ENCODE results near the gene DYNLRB1.

The DYNLRB1 gene

DNA sequence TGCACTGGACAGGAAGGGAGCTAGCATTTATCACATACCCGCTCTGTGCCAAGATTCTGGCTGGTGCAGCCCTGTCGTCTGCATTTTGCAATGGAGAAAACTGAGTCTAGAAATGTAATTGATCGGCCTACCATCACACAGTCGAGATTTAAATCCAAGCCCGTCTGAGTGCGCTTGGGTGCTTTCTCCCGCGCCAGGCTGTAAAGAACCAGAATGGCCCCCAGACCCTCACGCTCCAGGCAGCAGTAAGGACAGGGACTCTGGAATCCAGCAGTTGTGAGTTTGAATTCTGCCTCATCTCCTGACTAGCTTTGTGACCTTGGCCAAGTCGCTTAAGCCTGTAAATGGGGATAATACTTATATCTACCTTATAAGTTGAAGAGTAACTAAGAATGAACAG, 10.8 kb downstream of the DYNLRB1 start:
- Histone ChIP-seq H3K9me3 (ENCODE audit: control insufficient read depth, low read length) (no peaks in the 10 kb centered on the region), H3K27me3 (ENCODE audit: control insufficient read depth, insufficient read depth, low read length) (no peaks in the 10 kb centered on the region), H3K36me3 (ENCODE audit: control insufficient read depth, insufficient read depth, low read length) (peaks cover 11% of the 10 kb centered on the region), H3K9ac (ENCODE audit: low read length) (no peak overlapping the region), H3K4me3 (ENCODE audit: low read length) (no peak overlapping the region), H3K4me1 (ENCODE audit: control insufficient read depth, insufficient read depth, low read length) (peaks cover 61% of the 10 kb centered on the region)

DNA sequence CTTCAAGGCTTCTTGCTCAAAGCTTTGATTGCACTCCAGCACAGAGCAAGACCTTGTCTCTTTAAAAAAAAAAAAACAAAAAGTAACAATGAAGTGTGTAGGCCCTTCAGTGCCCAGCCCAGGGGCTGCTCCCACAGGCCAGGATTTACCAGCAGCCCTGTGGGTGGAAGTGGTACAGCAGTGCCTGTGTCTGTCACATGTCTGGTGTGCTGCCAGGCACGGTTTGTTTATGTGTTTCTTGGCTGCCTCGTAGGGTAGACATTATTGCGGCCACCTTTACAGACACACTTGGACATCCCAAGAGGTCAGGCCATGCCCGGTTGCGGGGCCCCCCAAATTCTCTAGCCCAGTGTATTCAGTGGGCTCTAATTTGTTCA, 12.7 kb downstream of the DYNLRB1 start:
- Histone ChIP-seq H3K27me3 (ENCODE audit: control insufficient read depth, insufficient read depth, low read length) (no peaks in the 10 kb centered on the region), H3K9ac (ENCODE audit: low read length) (peak overlapping the region; percentile 19), H3K9me3 (ENCODE audit: control insufficient read depth, low read length) (no peaks in the 10 kb centered on the region), H3K36me3 (ENCODE audit: control insufficient read depth, insufficient read depth, low read length) (peaks cover 11% of the 10 kb centered on the region), H3K4me3 (ENCODE audit: low read length) (no peak overlapping the region), H3K4me1 (ENCODE audit: control insufficient read depth, insufficient read depth, low read length) (peaks cover 47% of the 10 kb centered on the region)

DNA sequence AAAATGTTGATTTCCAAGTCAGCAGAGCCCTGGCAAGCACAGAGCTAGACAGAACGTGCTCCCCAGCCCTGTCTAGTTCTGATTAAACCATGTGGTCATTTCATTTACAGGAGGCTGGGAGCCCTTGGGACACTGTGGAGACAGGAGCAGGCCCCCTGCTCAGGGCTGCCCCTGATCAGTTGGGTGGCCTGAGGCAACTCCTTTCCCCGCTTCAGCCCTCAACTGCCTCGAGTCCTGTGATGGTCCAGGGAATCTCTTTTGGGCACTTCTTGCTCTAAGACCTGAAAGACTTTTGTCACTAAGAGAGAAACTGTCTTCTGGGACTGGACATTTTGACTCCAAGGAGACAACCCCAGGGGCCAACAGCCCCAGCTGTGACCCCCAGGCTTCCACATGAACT, 13.5 kb downstream of the DYNLRB1 start:
- no peak overlapping the region for H3K4me3 ChIP-seq (ENCODE audit: low read length)
- H3K9ac ChIP-seq (ENCODE audit: low read length) = no peak overlapping the region
- H3K4me1 ChIP-seq (ENCODE audit: control insufficient read depth, insufficient read depth, low read length) = peaks cover 41% of the 10 kb centered on the region
- no peaks in the 10 kb centered on the region for H3K9me3 ChIP-seq (ENCODE audit: control insufficient read depth, low read length)
- H3K27me3 ChIP-seq (ENCODE audit: control insufficient read depth, insufficient read depth, low read length) = no peaks in the 10 kb centered on the region
- H3K36me3 ChIP-seq (ENCODE audit: control insufficient read depth, insufficient read depth, low read length) = peaks cover 14% of the 10 kb centered on the region

DNA sequence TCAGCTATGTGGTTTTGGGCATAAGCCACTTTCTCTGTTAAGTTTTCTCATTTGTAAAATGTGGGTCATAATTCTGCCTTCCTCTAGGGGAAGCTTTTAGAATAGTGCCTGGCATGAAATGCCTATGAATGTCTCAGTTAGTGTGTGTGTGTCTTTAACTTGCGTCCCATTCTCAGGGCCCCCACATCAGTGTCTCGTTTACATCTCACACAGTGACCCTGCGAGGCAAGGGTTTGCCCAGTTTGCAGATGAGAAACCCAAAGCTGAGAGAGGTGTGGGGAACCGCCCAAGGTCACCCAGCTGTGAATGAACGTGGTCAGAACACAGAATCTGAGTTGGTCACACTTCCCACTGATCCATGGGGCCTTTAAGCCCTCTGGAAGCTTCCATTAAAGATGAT, 14.1 kb downstream of the DYNLRB1 start:
- Histone ChIP-seq H3K36me3 (ENCODE audit: control insufficient read depth, insufficient read depth, low read length) (peaks cover 19% of the 10 kb centered on the region), H3K9ac (ENCODE audit: low read length) (no peak overlapping the region)

DNA sequence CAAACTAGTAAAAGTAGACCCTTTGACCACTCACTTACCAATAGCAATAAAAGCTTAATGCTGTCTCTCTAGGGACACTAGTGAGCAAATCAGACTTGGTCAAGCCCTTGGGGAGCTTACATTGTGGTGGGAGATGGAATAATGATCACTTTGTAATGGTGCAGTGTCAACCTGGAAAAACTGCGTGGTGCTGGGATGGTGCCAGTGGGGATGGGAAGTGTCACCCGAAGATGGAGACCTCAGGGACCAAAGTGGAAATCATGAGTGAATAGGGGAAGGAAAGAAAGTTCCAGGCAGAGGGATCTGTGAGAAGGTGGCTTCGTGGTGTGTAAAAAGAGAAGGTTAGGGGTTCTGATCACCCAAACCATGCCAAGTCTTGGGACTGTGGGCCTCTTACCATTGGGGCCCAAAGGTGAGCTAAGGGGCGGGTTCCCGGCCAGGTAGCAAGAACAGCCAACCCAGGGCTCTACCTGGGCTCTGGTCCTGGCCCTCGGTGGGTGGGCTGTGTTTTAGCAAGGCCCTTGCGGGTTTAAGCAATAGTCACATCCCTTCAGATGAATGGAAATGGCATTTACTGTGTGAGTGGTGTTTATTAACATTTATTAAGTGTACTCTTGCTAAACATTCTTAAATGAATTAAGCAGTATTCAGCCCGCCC, 15.5 kb downstream of the DYNLRB1 start:
- Histone ChIP-seq H3K9ac (ENCODE audit: low read length) (no peak overlapping the region), H3K4me3 (ENCODE audit: low read length) (no peak overlapping the region), H3K36me3 (ENCODE audit: control insufficient read depth, insufficient read depth, low read length) (peaks cover 27% of the 10 kb centered on the region), H3K27me3 (ENCODE audit: control insufficient read depth, insufficient read depth, low read length) (no peaks in the 10 kb centered on the region), H3K4me1 (ENCODE audit: control insufficient read depth, insufficient read depth, low read length) (peaks cover 22% of the 10 kb centered on the region), H3K9me3 (ENCODE audit: control insufficient read depth, low read length) (no peaks in the 10 kb centered on the region)

More for the DNA sequence above, 14.1 kb downstream of the DYNLRB1 start:
- H3K4me3 ChIP-seq (ENCODE audit: low read length) = no peak overlapping the region
- peaks cover 35% of the 10 kb centered on the region for H3K4me1 ChIP-seq (ENCODE audit: control insufficient read depth, insufficient read depth, low read length)
- no peaks in the 10 kb centered on the region for H3K9me3 ChIP-seq (ENCODE audit: control insufficient read depth, low read length)
- H3K27me3 ChIP-seq (ENCODE audit: control insufficient read depth, insufficient read depth, low read length) = no peaks in the 10 kb centered on the region

DNA sequence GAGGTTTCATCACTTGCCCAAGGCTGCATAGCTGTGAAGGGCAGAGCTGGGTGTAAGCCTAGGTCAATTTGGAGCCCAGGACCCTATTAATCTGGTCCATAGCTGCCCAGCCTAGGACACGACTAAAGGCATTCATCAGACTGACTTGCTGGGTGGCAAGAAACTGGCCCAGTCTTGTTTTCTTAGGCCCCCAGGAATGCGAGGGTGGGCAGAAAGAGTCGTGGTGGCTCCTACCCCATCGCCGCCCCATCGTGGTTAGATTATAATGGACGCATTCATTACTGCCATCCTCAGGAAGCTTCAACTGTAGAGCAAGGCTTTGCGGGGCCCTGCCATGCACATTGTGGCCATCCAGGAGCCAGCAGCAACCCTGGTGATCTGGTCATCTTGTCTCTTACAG, 16.1 kb downstream of the DYNLRB1 start:
- Histone ChIP-seq H3K27me3 (ENCODE audit: control insufficient read depth, insufficient read depth, low read length) (no peaks in the 10 kb centered on the region), H3K4me3 (ENCODE audit: low read length) (no peak overlapping the region), H3K9me3 (ENCODE audit: control insufficient read depth, low read length) (no peaks in the 10 kb centered on the region), H3K36me3 (ENCODE audit: control insufficient read depth, insufficient read depth, low read length) (peaks cover 21% of the 10 kb centered on the region), H3K4me1 (ENCODE audit: control insufficient read depth, insufficient read depth, low read length) (peaks cover 16% of the 10 kb centered on the region), H3K9ac (ENCODE audit: low read length) (no peak overlapping the region)

DNA sequence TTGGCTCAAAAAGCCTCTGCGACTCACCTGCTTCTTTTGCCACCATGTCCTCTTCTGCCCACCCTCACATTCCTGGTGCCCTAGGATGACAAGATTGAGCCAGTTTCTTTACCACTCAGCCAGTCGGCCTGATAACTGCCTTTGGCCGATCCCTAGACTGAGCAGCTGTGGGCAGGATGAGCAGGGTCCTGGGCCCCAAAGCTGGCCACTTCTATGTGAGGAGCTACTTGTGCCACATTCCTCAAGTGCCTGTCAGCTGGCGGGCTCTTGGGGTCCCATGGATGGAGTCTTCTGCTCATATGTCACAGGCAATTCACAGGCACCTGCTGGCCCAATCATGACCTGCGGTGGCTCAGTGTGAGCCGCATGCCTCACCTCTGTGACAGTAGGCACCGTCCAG, 16.5 kb downstream of the DYNLRB1 start:
- no peak overlapping the region for H3K4me3 ChIP-seq (ENCODE audit: low read length)
- H3K36me3 ChIP-seq (ENCODE audit: control insufficient read depth, insufficient read depth, low read length) = peaks cover 17% of the 10 kb centered on the region
- H3K9ac ChIP-seq (ENCODE audit: low read length) = no peak overlapping the region
- peaks cover 11% of the 10 kb centered on the region for H3K4me1 ChIP-seq (ENCODE audit: control insufficient read depth, insufficient read depth, low read length)
- no peaks in the 10 kb centered on the region for H3K27me3 ChIP-seq (ENCODE audit: control insufficient read depth, insufficient read depth, low read length)
- no peaks in the 10 kb centered on the region for H3K9me3 ChIP-seq (ENCODE audit: control insufficient read depth, low read length)

DNA sequence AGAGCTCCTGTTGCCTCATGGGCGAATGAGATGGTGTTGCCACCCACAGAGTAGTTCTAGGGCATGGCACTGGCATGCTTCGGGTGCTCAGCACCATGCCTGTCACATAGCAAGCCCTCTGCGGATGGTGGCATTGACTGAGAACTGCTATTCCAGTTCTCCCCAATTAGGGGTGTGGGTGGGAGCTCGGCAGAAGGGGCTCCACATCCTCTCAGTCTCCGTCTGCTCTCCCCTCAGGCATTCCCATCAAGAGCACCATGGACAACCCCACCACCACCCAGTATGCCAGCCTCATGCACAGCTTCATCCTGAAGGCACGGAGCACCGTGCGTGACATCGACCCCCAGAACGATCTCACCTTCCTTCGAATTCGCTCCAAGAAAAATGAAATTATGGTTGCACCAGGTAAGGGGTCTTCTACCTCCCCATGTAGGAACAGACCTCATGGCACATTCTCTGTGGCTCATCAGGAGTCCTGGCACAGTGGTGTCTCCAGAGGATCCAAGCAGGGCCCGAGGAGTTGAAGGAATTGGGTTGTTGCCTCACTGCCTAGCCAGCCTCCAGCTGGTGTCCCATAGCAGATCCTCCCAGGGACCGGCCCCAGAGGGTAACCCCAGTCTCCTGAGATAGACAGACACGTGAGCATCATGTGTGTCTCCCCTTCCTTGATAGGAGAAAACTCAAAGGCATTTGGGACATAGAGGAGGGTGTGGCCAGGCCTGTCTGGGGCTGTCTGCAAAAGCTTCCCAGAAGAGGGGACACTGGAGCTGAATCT, 18.4 kb downstream of the DYNLRB1 start:
- Histone ChIP-seq H3K9ac (ENCODE audit: low read length) (no peak overlapping the region), H3K4me1 (ENCODE audit: control insufficient read depth, insufficient read depth, low read length) (no peaks in the 10 kb centered on the region), H3K4me3 (ENCODE audit: low read length) (no peak overlapping the region), H3K27me3 (ENCODE audit: control insufficient read depth, insufficient read depth, low read length) (no peaks in the 10 kb centered on the region), H3K36me3 (ENCODE audit: control insufficient read depth, insufficient read depth, low read length) (peaks cover 17% of the 10 kb centered on the region), H3K9me3 (ENCODE audit: control insufficient read depth, low read length) (no peaks in the 10 kb centered on the region)

DNA sequence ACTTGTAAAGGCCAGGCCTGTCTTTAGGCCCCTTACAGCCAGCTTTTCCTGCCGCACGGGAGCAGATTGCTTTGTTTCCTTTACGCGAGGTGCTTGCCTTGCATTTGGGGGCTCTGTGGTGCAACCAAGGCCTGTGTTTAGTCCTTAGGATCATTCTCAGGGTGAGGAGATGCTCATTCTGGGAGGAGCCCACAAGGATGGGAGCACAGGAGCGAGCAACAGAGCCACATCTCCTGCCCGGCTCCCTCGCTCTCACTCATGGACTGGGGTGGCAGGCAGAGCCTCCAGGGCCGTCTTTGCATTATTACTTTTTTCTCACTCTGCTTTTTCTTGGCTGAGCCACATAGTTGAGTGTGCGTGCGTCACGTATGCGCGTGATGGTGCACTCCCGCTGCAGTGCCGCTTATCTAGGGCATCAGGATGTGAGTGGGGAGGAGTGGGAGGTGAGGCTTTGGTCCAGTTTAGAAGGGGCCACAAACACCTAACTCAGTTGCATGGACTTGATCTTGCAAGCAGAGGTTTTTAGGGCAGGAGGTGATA, 19.1 kb downstream of the DYNLRB1 start:
- Histone ChIP-seq H3K4me1 (ENCODE audit: control insufficient read depth, insufficient read depth, low read length) (no peaks in the 10 kb centered on the region), H3K9ac (ENCODE audit: low read length) (no peak overlapping the region), H3K27me3 (ENCODE audit: control insufficient read depth, insufficient read depth, low read length) (no peaks in the 10 kb centered on the region), H3K4me3 (ENCODE audit: low read length) (no peak overlapping the region), H3K36me3 (ENCODE audit: control insufficient read depth, insufficient read depth, low read length) (peaks cover 18% of the 10 kb centered on the region), H3K9me3 (ENCODE audit: control insufficient read depth, low read length) (no peaks in the 10 kb centered on the region)

DNA sequence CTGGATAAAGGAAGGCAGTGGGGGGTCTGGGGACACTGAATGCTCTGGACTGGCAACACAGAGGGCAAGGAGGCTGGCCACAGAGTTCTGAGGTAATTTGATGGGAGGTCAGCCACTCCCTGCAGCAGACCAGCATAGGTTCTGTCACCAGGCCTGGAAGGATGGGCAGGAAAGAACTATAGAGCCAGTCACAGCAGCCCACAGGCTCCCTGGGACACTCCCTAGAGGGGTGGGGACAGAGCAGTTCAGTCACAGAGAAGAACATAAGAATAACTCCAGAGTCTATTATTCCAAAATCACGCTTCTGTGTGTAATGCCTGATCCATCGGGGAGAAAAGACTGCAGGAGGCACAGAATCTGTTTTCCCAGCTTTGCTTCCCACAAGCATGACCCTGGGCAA, 19.6 kb downstream of the DYNLRB1 start:
- H3K27me3 ChIP-seq (ENCODE audit: control insufficient read depth, insufficient read depth, low read length) = no peaks in the 10 kb centered on the region
- no peaks in the 10 kb centered on the region for H3K9me3 ChIP-seq (ENCODE audit: control insufficient read depth, low read length)
- no peak overlapping the region for H3K4me3 ChIP-seq (ENCODE audit: low read length)
- H3K4me1 ChIP-seq (ENCODE audit: control insufficient read depth, insufficient read depth, low read length) = no peaks in the 10 kb centered on the region
- H3K36me3 ChIP-seq (ENCODE audit: control insufficient read depth, insufficient read depth, low read length) = peaks cover 23% of the 10 kb centered on the region
- H3K9ac ChIP-seq (ENCODE audit: low read length) = no peak overlapping the region

DNA sequence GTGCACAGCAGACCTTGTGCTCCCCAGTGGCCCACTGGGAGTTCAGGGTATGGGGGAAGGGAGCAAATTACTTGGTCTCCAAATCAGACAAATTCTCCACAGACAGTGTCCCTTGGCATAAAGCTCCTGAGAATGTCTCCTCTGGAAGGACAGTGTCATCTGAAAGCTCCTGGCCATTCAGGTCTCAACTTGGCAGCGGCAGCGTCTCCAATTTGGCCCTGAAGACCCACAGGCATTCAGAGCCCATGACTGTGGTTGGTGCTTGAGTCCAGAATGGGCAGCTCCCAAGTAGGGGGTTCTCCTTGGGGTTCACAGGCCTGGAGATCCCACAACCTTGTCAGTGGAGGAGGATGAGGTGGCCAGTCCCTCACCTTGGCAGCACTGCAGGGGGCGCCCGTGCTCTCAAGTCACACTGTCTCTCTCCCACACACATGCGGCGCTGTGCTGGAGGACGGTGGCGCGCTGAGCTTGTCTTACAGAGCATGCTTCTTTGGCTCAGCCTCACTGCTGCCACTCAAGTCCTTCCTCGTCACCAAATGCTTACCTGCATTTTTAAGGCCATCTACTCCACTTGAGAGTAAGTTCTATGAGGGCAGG, 20.7 kb downstream of the DYNLRB1 start:
- Histone ChIP-seq H3K4me1 (ENCODE audit: control insufficient read depth, insufficient read depth, low read length) (no peaks in the 10 kb centered on the region), H3K9ac (ENCODE audit: low read length) (no peak overlapping the region), H3K36me3 (ENCODE audit: control insufficient read depth, insufficient read depth, low read length) (peaks cover 27% of the 10 kb centered on the region), H3K4me3 (ENCODE audit: low read length) (no peak overlapping the region), H3K27me3 (ENCODE audit: control insufficient read depth, insufficient read depth, low read length) (no peaks in the 10 kb centered on the region), H3K9me3 (ENCODE audit: control insufficient read depth, low read length) (no peaks in the 10 kb centered on the region)

DNA sequence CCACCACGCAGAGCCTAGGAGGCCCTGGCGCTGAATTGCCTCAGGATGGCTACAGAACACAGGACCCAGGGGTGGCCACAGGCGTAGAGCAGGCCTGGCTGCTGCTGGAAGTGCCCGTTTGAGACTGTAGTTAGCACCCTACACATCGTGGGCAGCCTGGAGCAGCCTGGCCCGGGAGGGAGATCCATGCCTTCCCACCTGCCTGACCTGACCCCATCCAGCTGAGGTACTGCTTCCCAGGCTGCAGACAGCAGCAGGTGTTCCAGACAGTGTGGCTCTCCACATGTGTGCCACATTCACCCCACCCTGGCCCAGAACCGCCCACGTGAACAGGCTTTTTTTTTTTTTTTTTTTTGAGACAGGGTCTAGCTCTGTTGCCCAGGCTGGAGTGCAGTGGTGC, 21.4 kb downstream of the DYNLRB1 start:
- Histone ChIP-seq H3K36me3 (ENCODE audit: control insufficient read depth, insufficient read depth, low read length) (peaks cover 27% of the 10 kb centered on the region), H3K27me3 (ENCODE audit: control insufficient read depth, insufficient read depth, low read length) (no peaks in the 10 kb centered on the region)

More for the DNA sequence above, 21.4 kb downstream of the DYNLRB1 start:
- no peak overlapping the region for H3K4me3 ChIP-seq (ENCODE audit: low read length)
- H3K9ac ChIP-seq (ENCODE audit: low read length) = no peak overlapping the region
- H3K4me1 ChIP-seq (ENCODE audit: control insufficient read depth, insufficient read depth, low read length) = no peaks in the 10 kb centered on the region
- H3K9me3 ChIP-seq (ENCODE audit: control insufficient read depth, low read length) = no peaks in the 10 kb centered on the region

All from mucosa of stomach (tissue), 1 donor.